ENCODE measurements around the gene CDC42BPG. TPM values are rescaled to one million over a fixed set of nuclear protein-coding genes. Genes with fewer than 3 reads are reported as not detected.

Gene CDC42BPG
- total RNA-seq, 2 donors from 2014 or later, result 17.2 to 24.0 TPM

GRCh38 chr11:64861227-64861975 is 16.9 kb upstream of the CDC42BPG start:
- TF ChIP-seq POLR2AphosphoS5 (IDR thresholded peaks at IDR 0.05), result no peak
- TF ChIP-seq POLR2A (IDR thresholded peaks at IDR 0.05), result no peak
- TF ChIP-seq CTCF (IDR thresholded peaks at IDR 0.05), result no peak
- Histone ChIP-seq H3K4me1 (replicated peaks) (peaks cover 14% of the 10 kb centered on the region), H3K27ac (no peak overlapping the region)

GRCh38 chr11:64859542-64860414 is 15.3 kb upstream of the CDC42BPG start:
- no peak for DNase-seq (ENCODE audit: low spot score)
- intact Hi-C loops (cut with DNase I), result loop anchor here (10.0 kb wide), 1 partner anchor 255 kb away; the partner anchor contains the start of genes TM7SF2 and ZNHIT2
- peaks cover 7% of the 10 kb centered on the region for H3K4me1 ChIP-seq (replicated peaks)
- H3K9me3 ChIP-seq, result no peaks in the 10 kb centered on the region
- no peaks in the 10 kb centered on the region for H3K27me3 ChIP-seq (replicated peaks; ENCODE audit: insufficient read depth)
- H3K27ac ChIP-seq, result no peak overlapping the region
- no peak overlapping the region for H3K4me3 ChIP-seq
- 91% methylated on average over 33 of the region's 33 CpGs for WGBS
- H3K36me3 ChIP-seq, result no peaks in the 10 kb centered on the region
- TF ChIP-seq POLR2AphosphoS5 (IDR thresholded peaks at IDR 0.05) (no peak), POLR2A (IDR thresholded peaks at IDR 0.05) (no peak), CTCF (IDR thresholded peaks at IDR 0.05) (no peak)

More at GRCh38 chr11:64861227-64861975, 16.9 kb upstream of the CDC42BPG start:
- Histone ChIP-seq H3K9me3 (no peaks in the 10 kb centered on the region), H3K36me3 (no peaks in the 10 kb centered on the region), H3K27me3 (replicated peaks; ENCODE audit: insufficient read depth) (no peaks in the 10 kb centered on the region), H3K4me3 (no peak overlapping the region)
- intact Hi-C loops (cut with DNase I), result no loop called here
- WGBS, result 93% methylated on average over 6 of the region's 6 CpGs
- no peak for DNase-seq (ENCODE audit: low spot score)

GRCh38 chr11:64858467-64859263 is 14.2 kb upstream of the CDC42BPG start:
- no peaks in the 10 kb centered on the region for H3K4me1 ChIP-seq (replicated peaks)

GRCh38 chr11:64857485-64857884 is 13.0 kb upstream of the CDC42BPG start:
- no peaks in the 10 kb centered on the region for H3K9me3 ChIP-seq
- intact Hi-C loops (cut with DNase I), result loop anchor here (10.0 kb wide), 1 partner anchor 257 kb away; the partner anchor contains the start of genes TM7SF2 and ZNHIT2
- peaks cover 0 to 3% of the 10 kb centered on the region in 2 donors for H3K36me3 ChIP-seq
- no peaks in the 10 kb centered on the region for H3K4me1 ChIP-seq (replicated peaks)
- no peak overlapping the region for H3K4me3 ChIP-seq
- DNase-seq (ENCODE audit: low spot score), result no peak
- WGBS, result 93% methylated on average over 4 of the region's 6 CpGs
- no peak overlapping the region for H3K27ac ChIP-seq
- H3K27me3 ChIP-seq (replicated peaks; ENCODE audit: insufficient read depth), result no peaks in the 10 kb centered on the region
- TF ChIP-seq CTCF (IDR thresholded peaks at IDR 0.05), result no peak
- TF ChIP-seq POLR2AphosphoS5 (IDR thresholded peaks at IDR 0.05), result no peak
- no peak for TF ChIP-seq POLR2A (IDR thresholded peaks at IDR 0.05)

More at GRCh38 chr11:64858467-64859263, 14.2 kb upstream of the CDC42BPG start:
- Histone ChIP-seq H3K27ac (no peak overlapping the region), H3K27me3 (replicated peaks; ENCODE audit: insufficient read depth) (no peaks in the 10 kb centered on the region), H3K36me3 (peaks cover 0 to 3% of the 10 kb centered on the region in 2 donors), H3K9me3 (no peaks in the 10 kb centered on the region), H3K4me3 (no peak overlapping the region)
- intact Hi-C loops (cut with DNase I), result loop anchor here (10.0 kb wide), 1 partner anchor 256 kb away; the partner anchor contains the start of genes TM7SF2 and ZNHIT2
- DNase-seq (ENCODE audit: low spot score), result no peak
- 78% methylated on average over 19 of the region's 19 CpGs for WGBS
- TF ChIP-seq POLR2AphosphoS5 (IDR thresholded peaks at IDR 0.05) (no peak), CTCF (IDR thresholded peaks at IDR 0.05) (no peak)
